ENCODE measurements around the gene FAM89B.
A peak's percentile ranks its signal among the peaks of the same experiment; 100 is the strongest.

Gene FAM89B

DNA sequence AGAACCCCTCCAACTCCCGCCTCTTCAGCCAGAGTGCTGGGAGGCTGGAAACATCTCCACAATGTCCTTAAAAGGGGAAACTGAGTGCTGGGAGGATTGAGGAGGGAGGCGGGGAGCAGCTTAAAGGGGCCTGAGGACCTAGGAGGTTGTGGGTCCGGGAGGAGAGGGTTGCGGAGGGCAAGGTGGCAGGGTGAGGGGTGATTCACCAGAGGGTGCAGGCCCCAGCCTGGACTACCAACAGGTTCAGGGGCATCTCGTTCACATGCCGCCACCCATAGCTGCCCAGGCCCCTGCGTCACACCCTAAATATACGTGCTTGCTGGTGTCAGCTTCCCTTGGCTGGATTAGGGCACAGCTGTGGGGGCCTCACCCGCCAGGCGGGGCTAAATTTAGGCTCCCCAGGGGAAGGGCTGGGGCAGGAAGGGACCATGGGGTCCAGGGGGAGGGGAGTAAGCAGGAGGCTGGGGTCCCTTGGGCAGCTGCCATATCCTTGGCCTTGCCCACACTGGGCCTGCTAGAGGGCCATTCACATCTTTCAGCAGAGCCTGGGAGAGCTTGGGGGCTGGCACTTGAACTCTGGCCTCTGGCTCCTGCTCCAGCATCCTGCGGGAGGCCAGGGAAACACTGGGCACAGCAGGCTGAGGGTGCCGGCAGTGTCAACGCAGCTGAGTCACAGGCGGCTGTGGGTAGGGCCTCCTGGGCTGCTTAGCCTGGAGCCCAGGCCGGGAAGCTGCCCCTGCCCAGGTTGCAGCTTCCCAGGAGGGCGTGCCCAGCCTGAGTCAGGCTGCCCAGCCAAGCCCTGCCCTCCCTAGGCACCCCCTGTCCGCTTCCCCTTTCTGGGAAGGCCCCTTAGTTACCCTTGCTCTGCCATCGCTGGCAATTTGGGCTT lies 4.8 kb downstream of the FAM89B start:
- Histone ChIP-seq H3K9me3 (ENCODE audit: control insufficient read depth, insufficient read depth, low read length) (no peaks in the 10 kb centered on the region), H3K4me3 (ENCODE audit: low read depth, low read length) (no peak overlapping the region), H3K4me1 (ENCODE audit: control insufficient read depth, insufficient read depth, low read length) (peaks cover 9% of the 10 kb centered on the region), H3K9ac (ENCODE audit: low read depth, low read length) (no peak overlapping the region), H3K36me3 (ENCODE audit: control insufficient read depth, insufficient read depth, low read length) (0 out of 2 replicates have a peak, but pooled peaks cover 2% of the 10 kb centered on the region), H3K27me3 (ENCODE audit: control insufficient read depth, insufficient read depth, low read length) (peaks cover 43% of the 10 kb centered on the region), H3K27ac (ENCODE audit: low read depth, low read length) (no peak overlapping the region)

DNA sequence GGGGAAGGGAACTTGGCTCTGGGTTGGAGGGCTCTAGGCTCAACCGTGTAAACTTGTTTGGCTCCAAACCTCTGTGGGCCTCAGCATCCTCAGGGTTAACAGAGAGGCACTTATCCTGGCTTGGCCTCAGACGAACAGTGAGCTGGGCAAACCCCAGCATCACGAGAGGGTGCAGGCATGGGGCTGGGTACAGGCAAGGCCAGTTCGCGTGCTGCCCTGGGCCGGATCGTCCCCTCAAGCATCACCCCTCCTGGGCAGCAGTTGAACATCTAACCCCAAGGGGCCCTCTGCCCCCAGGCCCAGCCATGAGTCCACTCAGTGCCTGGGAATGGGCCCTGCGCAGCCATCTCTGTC lies 5.4 kb downstream of the FAM89B start:
- Histone ChIP-seq H3K4me3 (ENCODE audit: low read depth, low read length) (no peak overlapping the region), H3K27me3 (ENCODE audit: control insufficient read depth, insufficient read depth, low read length) (peaks cover 49% of the 10 kb centered on the region), H3K9me3 (ENCODE audit: control insufficient read depth, insufficient read depth, low read length) (no peaks in the 10 kb centered on the region), H3K36me3 (ENCODE audit: control insufficient read depth, insufficient read depth, low read length) (0 out of 2 replicates have a peak, but pooled peaks cover 2% of the 10 kb centered on the region), H3K9ac (ENCODE audit: low read depth, low read length) (no peak overlapping the region), H3K4me1 (ENCODE audit: control insufficient read depth, insufficient read depth, low read length) (peaks cover 9% of the 10 kb centered on the region), H3K27ac (ENCODE audit: low read depth, low read length) (no peak overlapping the region)

DNA sequence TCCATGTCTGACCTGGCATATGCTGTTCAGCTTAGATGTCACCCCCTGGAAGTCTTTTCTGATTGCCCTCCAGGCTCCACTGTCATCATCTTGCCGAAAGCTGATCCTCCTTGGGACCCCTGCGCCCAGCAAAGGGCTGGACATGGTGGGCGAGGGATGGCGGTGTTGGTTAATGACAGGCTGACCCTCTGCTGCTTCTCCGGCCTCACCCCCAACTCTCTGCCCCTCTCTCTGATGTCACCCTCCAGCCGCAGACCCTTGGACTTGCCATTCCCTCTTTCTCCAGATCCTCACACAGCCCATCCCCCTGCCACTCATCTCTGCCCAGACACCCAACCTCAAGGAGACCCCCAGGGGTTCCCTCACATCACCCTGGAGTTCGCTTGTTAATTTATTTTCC lies 5.8 kb downstream of the FAM89B start:
- no peak overlapping the region for H3K27ac ChIP-seq (ENCODE audit: low read depth, low read length)
- peaks cover 9% of the 10 kb centered on the region for H3K4me1 ChIP-seq (ENCODE audit: control insufficient read depth, insufficient read depth, low read length)
- H3K27me3 ChIP-seq (ENCODE audit: control insufficient read depth, insufficient read depth, low read length) = peaks cover 53% of the 10 kb centered on the region
- H3K36me3 ChIP-seq (ENCODE audit: control insufficient read depth, insufficient read depth, low read length) = 0 out of 2 replicates have a peak, but pooled peaks cover 2% of the 10 kb centered on the region
- H3K9me3 ChIP-seq (ENCODE audit: control insufficient read depth, insufficient read depth, low read length) = no peaks in the 10 kb centered on the region
- H3K4me3 ChIP-seq (ENCODE audit: low read depth, low read length) = no peak overlapping the region
- H3K9ac ChIP-seq (ENCODE audit: low read depth, low read length) = no peak overlapping the region

DNA sequence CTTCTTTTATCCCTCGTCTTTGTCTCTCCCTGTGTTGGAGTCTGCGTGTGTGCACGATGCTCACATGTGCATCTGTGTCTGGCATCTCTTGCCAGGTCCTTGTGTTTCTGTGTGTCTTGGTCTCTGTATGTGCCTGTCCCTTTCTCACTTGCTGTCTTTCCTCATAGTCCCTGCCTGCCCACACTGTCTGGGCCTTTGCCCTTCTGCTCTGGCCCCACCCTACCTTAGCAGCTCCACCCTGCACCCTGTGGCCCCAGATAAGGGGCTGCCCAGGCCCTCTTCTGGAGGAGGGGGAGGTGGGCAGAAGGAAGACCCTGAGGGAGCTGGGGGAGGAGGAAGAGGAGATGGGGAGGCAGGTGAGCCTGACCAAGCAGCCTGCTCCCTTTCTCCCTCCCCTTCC lies 6.3 kb downstream of the FAM89B start:
- Histone ChIP-seq H3K36me3 (ENCODE audit: control insufficient read depth, insufficient read depth, low read length) (0 out of 2 replicates have a peak, but pooled peaks cover under 1% of the 10 kb centered on the region), H3K4me3 (ENCODE audit: low read depth, low read length) (no peak overlapping the region), H3K27ac (ENCODE audit: low read depth, low read length) (no peak overlapping the region), H3K4me1 (ENCODE audit: control insufficient read depth, insufficient read depth, low read length) (peaks cover 9% of the 10 kb centered on the region), H3K27me3 (ENCODE audit: control insufficient read depth, insufficient read depth, low read length) (peaks cover 58% of the 10 kb centered on the region), H3K9me3 (ENCODE audit: control insufficient read depth, insufficient read depth, low read length) (no peaks in the 10 kb centered on the region), H3K9ac (ENCODE audit: low read depth, low read length) (no peak overlapping the region)

DNA sequence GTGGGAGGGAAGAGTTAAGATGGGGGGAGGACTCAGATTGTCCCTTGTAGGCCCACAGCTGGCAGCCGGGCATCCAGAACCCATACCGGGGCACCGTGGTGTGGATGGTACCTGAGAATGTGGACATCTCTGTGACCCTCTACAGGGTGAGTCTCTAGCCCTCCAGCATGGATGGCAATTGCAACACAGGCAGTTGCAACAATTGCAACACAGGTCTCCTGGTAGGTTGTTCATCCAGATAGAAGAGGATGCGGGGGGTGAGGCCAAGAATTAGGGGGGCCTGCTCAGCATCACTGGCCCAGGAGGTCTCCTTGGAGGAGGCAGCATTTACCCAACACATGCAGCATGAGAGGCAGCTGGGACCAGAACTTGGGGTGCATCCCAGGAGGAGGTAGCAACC lies 7.0 kb downstream of the FAM89B start:
- Histone ChIP-seq H3K4me3 (ENCODE audit: low read depth, low read length) (no peak overlapping the region), H3K9ac (ENCODE audit: low read depth, low read length) (no peak overlapping the region), H3K27me3 (ENCODE audit: control insufficient read depth, insufficient read depth, low read length) (peaks cover 64% of the 10 kb centered on the region), H3K27ac (ENCODE audit: low read depth, low read length) (no peak overlapping the region), H3K4me1 (ENCODE audit: control insufficient read depth, insufficient read depth, low read length) (peaks cover 7% of the 10 kb centered on the region), H3K9me3 (ENCODE audit: control insufficient read depth, insufficient read depth, low read length) (no peaks in the 10 kb centered on the region), H3K36me3 (ENCODE audit: control insufficient read depth, insufficient read depth, low read length) (no peaks in the 10 kb centered on the region)

DNA sequence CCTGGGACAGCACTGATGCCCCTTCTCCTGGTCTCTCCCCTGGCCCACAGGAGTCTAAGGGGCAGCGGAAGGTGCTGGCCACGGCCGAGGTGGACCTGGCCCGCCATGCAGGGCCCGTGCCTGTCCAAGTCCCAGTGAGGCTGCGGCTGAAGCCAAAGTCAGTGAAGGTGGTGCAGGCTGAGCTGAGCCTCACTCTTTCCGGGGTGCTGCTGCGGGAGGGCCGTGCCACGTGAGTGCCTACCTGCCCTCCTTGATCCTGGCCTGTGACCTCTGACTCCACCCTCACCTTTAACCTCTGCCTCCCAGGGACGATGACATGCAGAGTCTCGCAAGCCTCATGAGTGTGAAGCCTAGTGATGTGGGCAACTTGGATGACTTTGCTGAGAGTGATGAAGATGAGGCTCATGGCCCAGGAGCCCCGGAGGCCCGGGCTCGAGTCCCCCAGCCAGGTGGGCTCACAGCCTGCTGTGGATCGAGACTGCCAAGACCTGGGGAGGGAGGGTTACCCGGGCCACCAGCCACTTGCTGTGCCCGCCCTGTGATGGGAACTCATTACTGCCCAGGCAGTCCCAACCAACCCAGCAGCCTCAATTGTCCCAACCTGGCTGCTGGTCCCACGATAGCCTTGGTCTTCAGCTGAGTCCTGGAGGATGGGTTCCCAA lies 7.8 kb downstream of the FAM89B start:
- Histone ChIP-seq H3K36me3 (ENCODE audit: control insufficient read depth, insufficient read depth, low read length) (no peaks in the 10 kb centered on the region), H3K27me3 (ENCODE audit: control insufficient read depth, insufficient read depth, low read length) (peaks cover 67% of the 10 kb centered on the region), H3K9ac (ENCODE audit: low read depth, low read length) (no peak overlapping the region), H3K9me3 (ENCODE audit: control insufficient read depth, insufficient read depth, low read length) (no peaks in the 10 kb centered on the region), H3K4me3 (ENCODE audit: low read depth, low read length) (no peak overlapping the region), H3K27ac (ENCODE audit: low read depth, low read length) (no peak overlapping the region), H3K4me1 (ENCODE audit: control insufficient read depth, insufficient read depth, low read length) (0 out of 2 replicates have a peak, but pooled peaks cover 3% of the 10 kb centered on the region)

DNA sequence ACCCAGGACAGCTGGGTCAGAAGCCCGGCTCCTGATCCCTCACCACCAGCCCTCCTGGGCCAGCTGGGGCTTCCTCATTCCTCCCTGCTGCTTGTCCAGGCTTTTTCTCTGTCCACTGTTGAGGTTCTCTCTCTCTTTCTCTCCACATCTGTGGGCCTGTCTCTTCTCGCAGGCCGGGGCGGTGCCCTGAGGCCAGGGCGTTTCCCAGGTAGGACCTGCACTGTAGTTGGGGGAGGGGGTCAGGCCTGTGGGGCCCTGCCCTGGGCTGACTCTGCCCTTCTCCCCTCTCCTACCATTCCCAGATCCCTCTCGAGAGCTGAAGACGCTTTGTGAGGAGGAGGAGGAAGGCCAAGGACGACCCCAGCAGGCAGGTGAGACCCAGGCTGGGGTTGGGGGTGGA lies 8.4 kb downstream of the FAM89B start:
- no peak overlapping the region for H3K9ac ChIP-seq (ENCODE audit: low read depth, low read length)
- H3K36me3 ChIP-seq (ENCODE audit: control insufficient read depth, insufficient read depth, low read length) = no peaks in the 10 kb centered on the region
- peaks cover 67% of the 10 kb centered on the region for H3K27me3 ChIP-seq (ENCODE audit: control insufficient read depth, insufficient read depth, low read length)
- no peak overlapping the region for H3K4me3 ChIP-seq (ENCODE audit: low read depth, low read length)
- no peaks in the 10 kb centered on the region for H3K9me3 ChIP-seq (ENCODE audit: control insufficient read depth, insufficient read depth, low read length)
- no peaks in the 10 kb centered on the region for H3K4me1 ChIP-seq (ENCODE audit: control insufficient read depth, insufficient read depth, low read length)
- H3K27ac ChIP-seq (ENCODE audit: low read depth, low read length) = no peak overlapping the region

DNA sequence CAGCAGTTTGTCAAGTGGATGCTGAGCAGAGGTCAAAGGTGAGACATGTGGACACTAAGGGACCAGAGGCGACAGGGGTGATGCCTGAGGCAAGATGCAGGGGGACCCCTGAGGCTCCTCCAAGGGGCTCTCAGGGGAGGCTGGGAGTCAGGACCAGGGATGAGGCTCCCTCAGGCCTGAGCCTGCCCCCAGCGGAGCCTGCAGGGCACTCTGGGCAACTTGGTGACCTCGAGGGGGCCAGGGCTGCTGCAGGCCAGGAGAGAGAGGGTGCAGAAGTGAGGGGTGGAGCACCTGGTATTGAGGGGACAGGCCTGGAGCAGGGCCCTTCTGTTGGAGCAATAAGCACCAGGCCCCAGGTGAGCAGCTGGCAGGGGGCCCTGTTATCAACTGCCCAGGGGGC lies 9.6 kb downstream of the FAM89B start:
- no peaks in the 10 kb centered on the region for H3K4me1 ChIP-seq (ENCODE audit: control insufficient read depth, insufficient read depth, low read length)
- H3K9ac ChIP-seq (ENCODE audit: low read depth, low read length) = no peak overlapping the region
- no peaks in the 10 kb centered on the region for H3K9me3 ChIP-seq (ENCODE audit: control insufficient read depth, insufficient read depth, low read length)
- no peak overlapping the region for H3K4me3 ChIP-seq (ENCODE audit: low read depth, low read length)
- no peak overlapping the region for H3K27ac ChIP-seq (ENCODE audit: low read depth, low read length)
- no peaks in the 10 kb centered on the region for H3K36me3 ChIP-seq (ENCODE audit: control insufficient read depth, insufficient read depth, low read length)
- H3K27me3 ChIP-seq (ENCODE audit: control insufficient read depth, insufficient read depth, low read length) = peaks cover 67% of the 10 kb centered on the region

DNA sequence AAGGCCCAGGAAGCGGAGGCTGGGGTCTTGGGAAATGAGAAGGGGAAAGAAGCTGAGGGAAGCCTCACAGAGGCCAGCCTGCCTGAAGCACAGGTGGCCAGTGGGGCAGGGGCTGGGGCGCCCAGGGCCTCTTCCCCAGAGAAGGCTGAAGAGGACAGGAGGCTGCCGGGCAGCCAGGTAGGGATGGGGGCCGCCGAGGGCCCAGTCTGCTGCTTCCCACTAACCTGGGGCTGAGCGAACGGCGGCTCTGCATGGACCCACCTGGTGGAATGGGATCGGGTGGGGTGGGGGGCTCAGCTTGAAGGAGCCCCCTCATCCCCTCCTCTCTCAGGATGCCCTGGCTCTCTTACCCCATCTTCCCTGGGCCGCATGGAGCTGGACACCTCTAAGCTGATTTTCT lies 11.3 kb downstream of the FAM89B start:
- Histone ChIP-seq H3K27ac (ENCODE audit: low read depth, low read length) (no peak overlapping the region), H3K4me3 (ENCODE audit: low read depth, low read length) (no peak overlapping the region), H3K4me1 (ENCODE audit: control insufficient read depth, insufficient read depth, low read length) (no peaks in the 10 kb centered on the region; the same call in 1 of the 2 replicates), H3K9me3 (ENCODE audit: control insufficient read depth, insufficient read depth, low read length) (no peaks in the 10 kb centered on the region), H3K9ac (ENCODE audit: low read depth, low read length) (no peak overlapping the region), H3K27me3 (ENCODE audit: control insufficient read depth, insufficient read depth, low read length) (peaks cover 59% of the 10 kb centered on the region), H3K36me3 (ENCODE audit: control insufficient read depth, insufficient read depth, low read length) (no peaks in the 10 kb centered on the region)

DNA sequence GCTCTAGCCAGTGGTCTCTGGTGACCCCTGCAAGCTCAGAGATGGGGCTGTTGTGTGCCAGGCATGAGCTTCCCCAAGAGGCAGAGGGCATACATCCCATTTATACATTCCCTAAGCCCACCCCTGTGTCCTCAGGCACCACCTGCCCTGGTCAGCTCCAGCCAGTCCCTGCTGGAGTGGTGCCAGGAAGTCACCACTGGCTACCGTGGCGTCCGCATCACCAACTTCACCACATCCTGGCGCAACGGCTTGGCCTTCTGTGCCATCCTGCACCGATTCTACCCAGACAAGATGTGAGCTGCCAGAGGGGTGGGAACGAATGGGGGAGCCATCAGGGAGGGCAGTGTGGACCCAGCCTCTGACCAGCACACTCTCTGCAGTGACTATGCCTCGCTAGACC lies 11.8 kb downstream of the FAM89B start:
- H3K9ac ChIP-seq (ENCODE audit: low read depth, low read length) = no peak overlapping the region
- H3K4me1 ChIP-seq (ENCODE audit: control insufficient read depth, insufficient read depth, low read length) = no peaks in the 10 kb centered on the region; the same call in 1 of the 2 replicates
- H3K9me3 ChIP-seq (ENCODE audit: control insufficient read depth, insufficient read depth, low read length) = no peaks in the 10 kb centered on the region
- H3K36me3 ChIP-seq (ENCODE audit: control insufficient read depth, insufficient read depth, low read length) = no peaks in the 10 kb centered on the region
- H3K27me3 ChIP-seq (ENCODE audit: control insufficient read depth, insufficient read depth, low read length) = peaks cover 57% of the 10 kb centered on the region
- H3K4me3 ChIP-seq (ENCODE audit: low read depth, low read length) = no peak overlapping the region
- no peak overlapping the region for H3K27ac ChIP-seq (ENCODE audit: low read depth, low read length)

DNA sequence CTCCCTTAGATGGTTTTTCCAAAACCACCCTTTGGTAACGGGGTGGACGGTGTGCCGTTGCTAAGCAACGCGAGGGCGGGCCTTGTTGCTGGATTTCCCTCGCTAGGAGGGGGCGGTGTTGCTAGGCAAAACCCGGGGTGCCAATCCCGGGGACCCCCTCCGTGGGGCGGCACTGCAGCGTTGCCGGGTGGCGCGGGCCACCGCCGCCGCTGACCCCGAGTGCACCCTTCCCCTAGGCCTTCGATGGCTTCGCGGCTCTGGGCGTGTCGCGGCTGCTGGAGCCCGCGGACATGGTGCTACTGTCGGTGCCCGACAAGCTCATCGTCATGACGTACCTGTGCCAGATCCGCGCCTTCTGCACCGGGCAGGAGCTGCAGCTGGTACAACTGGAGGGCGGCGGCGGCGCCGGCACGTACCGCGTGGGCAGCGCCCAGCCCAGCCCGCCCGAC lies 12.4 kb downstream of the FAM89B start:
- Histone ChIP-seq H3K4me3 (ENCODE audit: low read depth, low read length) (peak overlapping the region; percentile 4; the same call in 1 of the 2 replicates), H3K4me1 (ENCODE audit: control insufficient read depth, insufficient read depth, low read length) (no peaks in the 10 kb centered on the region; the same call in 1 of the 2 replicates), H3K9ac (ENCODE audit: low read depth, low read length) (no peak overlapping the region), H3K36me3 (ENCODE audit: control insufficient read depth, insufficient read depth, low read length) (no peaks in the 10 kb centered on the region), H3K27ac (ENCODE audit: low read depth, low read length) (no peak overlapping the region), H3K27me3 (ENCODE audit: control insufficient read depth, insufficient read depth, low read length) (peaks cover 56% of the 10 kb centered on the region), H3K9me3 (ENCODE audit: control insufficient read depth, insufficient read depth, low read length) (no peaks in the 10 kb centered on the region)
